BE2C (cell line): ENCODE data around the gene SPATA13.

Source experiments
- DNase-seq: peaks from one replicate; pipeline ENCODE4 v3.0.0-alpha.2; 2020
- H3K27me3 ChIP-seq: fragments of 250-450 bp; sonication (Bioruptor Pico); 2 replicates; pipeline ENCODE4 v1.5.1; 2020; ENCODE audit warnings: mild to moderate bottlenecking
- H3K36me3 ChIP-seq: fragments of 250-450 bp; sonication (Bioruptor Pico); 2 replicates; pipeline ENCODE4 v1.5.1; 2020; ENCODE audit warnings: mild to moderate bottlenecking
- H3K4me1 ChIP-seq: fragments of 250-450 bp; sonication (Bioruptor Pico); 2 replicates; pipeline ENCODE4 v1.5.1; 2020
- H3K4me3 ChIP-seq: 2 replicates; pipeline ENCODE4 v1.5.1; 2011; ENCODE audit warnings: low read depth, low read length
- H3K9me3 ChIP-seq: fragments of 250-450 bp; sonication (Bioruptor Pico); 2 replicates; pipeline ENCODE4 v1.5.1; 2020
- TF ChIP-seq, protein P1 (sequence below): IDR thresholded peaks from 2 replicates; pipeline ENCODE4 v1.5.1; 2012; ENCODE audit warnings: mild to moderate bottlenecking, low read depth, low read length

SPATA13 gene

DNA sequence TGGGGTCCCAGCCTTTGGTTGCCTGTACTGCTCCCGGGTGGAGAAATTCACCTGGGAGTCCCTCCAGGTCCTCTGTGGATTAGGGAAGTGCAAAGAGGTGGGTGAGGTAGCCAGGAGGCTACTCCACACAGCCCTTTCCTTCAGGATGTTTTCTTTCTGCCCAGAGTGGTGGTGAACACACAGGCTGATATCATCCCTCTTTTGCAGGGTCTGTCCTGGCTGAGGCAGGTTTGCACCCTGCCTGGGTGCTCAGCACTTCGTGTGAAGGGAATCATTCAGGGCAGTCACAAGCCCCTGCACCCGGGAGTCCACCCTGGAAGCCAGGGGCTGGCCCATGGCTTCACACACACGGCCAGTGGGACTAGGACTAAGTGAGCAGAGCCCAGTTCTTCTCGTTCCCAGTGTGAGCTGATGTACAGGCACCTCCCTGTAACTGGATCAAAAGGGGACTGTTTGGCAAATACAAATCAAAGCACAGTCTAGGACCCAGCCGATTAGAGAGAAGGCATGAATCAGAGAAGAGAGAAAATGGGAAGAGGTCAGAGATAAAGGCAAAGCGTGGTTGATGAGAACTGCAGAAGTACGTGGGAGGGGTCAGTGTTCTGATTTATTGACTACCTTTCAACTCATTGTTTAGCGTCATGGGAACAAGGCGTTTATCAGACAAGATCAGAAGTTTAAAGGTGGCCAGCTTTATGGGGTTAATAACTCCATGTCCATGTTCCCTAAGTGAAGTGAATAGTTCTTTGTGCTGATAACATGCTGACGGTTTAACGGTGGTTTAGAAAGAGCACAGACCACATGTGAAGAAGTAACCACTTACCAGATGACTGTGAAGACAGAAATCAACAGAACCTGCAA is 30.4 kb upstream of the SPATA13 start:
- no peak for DNase-seq
- Histone ChIP-seq H3K36me3 (no peaks in the 10 kb centered on the region), H3K4me3 (no peak overlapping the region), H3K4me1 (no peaks in the 10 kb centered on the region), H3K9me3 (no peaks in the 10 kb centered on the region; the same call in 1 of the 2 replicates), H3K27me3 (peaks cover 8% of the 10 kb centered on the region; the same call in 1 of the 2 replicates)
- TF ChIP-seq, protein P1, sequence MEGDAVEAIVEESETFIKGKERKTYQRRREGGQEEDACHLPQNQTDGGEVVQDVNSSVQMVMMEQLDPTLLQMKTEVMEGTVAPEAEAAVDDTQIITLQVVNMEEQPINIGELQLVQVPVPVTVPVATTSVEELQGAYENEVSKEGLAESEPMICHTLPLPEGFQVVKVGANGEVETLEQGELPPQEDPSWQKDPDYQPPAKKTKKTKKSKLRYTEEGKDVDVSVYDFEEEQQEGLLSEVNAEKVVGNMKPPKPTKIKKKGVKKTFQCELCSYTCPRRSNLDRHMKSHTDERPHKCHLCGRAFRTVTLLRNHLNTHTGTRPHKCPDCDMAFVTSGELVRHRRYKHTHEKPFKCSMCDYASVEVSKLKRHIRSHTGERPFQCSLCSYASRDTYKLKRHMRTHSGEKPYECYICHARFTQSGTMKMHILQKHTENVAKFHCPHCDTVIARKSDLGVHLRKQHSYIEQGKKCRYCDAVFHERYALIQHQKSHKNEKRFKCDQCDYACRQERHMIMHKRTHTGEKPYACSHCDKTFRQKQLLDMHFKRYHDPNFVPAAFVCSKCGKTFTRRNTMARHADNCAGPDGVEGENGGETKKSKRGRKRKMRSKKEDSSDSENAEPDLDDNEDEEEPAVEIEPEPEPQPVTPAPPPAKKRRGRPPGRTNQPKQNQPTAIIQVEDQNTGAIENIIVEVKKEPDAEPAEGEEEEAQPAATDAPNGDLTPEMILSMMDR: no peak

DNA sequence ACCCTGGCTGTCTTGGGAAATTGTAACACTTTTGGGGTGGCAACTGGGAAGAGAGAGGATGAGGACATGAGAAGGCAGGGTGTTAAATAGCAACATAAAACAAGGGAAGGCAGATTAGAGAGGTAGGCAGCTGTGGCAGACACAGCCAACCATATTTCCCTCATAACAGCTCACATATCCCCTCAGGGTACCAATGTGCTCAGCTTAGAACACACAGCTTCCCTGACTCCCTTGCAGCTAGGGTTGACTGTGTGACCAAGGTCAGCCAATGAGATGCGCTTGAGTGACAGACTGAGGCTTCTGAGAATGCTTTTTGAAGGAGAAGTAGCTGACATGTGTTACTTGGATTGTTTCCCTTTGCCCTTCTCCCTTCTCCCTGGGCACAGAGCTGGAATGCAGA is 28.8 kb upstream of the SPATA13 start:
- DNase-seq: no peak

DNA sequence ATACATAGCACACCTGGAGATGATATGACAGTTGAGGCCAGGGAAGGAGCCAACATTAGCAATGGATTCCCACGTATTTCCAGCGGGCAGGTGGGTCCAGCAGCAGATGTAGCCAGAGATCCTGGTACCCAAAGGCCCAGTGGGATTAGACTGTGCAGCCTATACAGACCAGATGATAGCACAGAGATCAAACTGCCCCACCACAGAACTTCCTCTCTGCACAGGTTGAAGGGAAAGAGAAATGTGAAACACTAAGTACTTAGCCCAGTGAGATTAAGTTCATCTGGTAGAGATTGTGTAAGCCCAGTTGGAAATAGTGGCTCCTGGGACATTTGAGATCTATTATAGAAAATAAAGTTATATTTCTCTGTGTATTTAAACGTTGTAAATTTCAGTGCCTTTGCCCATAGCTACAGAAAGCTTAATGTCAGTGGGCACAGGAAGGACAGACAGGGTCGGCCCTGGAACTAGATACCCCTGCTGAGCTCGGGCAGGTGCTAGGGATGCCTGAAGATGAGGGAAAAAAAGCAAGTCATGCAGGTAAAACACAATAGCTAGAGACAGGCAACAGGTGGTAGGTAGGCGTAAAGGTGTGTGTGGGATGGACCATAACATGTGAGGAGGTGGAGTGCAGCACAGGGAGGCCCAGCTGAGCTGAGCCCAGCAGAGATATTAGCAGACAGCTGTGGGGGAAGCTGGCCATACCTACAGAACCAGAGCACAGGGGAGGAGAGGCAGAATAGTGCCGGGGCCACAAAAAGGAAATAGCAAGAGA is 27.3 kb upstream of the SPATA13 start:
- Histone ChIP-seq H3K4me3 (no peak overlapping the region), H3K36me3 (no peaks in the 10 kb centered on the region), H3K9me3 (no peaks in the 10 kb centered on the region; the same call in 1 of the 2 replicates), H3K4me1 (no peaks in the 10 kb centered on the region), H3K27me3 (peaks cover 8% of the 10 kb centered on the region; the same call in 1 of the 2 replicates)
- TF ChIP-seq, protein P1: no peak
- DNase-seq: no peak

More for the DNA sequence above, 28.8 kb upstream of the SPATA13 start:
- Histone ChIP-seq H3K4me1 (no peaks in the 10 kb centered on the region), H3K36me3 (no peaks in the 10 kb centered on the region), H3K4me3 (no peak overlapping the region), H3K9me3 (no peaks in the 10 kb centered on the region; the same call in 1 of the 2 replicates), H3K27me3 (peaks cover 8% of the 10 kb centered on the region; the same call in 1 of the 2 replicates)
- TF ChIP-seq, protein P1: no peak

DNA sequence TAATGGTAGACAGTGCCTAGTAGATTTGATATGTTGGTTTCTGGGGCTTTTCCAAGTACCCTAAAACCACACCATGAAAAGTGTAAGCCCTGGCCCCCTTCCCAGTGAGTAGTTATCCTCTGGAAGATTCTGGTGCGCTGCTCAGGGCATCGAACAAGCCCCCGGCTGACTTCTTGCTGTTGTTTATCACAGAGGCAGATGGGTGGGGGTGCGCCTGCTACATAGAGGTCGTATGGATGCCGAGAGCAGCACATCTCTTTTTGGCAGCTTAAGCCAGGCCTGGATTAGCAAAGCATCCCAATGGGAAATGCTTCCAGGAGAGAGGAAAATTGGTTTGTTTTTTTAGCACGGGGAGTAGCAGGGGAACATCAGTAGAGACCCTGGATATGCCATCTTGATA is 26.3 kb upstream of the SPATA13 start:
- H3K4me1 ChIP-seq: no peaks in the 10 kb centered on the region
- no peaks in the 10 kb centered on the region; the same call in 1 of the 2 replicates for H3K9me3 ChIP-seq
- H3K36me3 ChIP-seq: no peaks in the 10 kb centered on the region
- H3K27me3 ChIP-seq: peaks cover 8% of the 10 kb centered on the region; the same call in 1 of the 2 replicates
- H3K4me3 ChIP-seq: no peak overlapping the region
- DNase-seq: no peak
- TF ChIP-seq, protein P1: no peak

DNA sequence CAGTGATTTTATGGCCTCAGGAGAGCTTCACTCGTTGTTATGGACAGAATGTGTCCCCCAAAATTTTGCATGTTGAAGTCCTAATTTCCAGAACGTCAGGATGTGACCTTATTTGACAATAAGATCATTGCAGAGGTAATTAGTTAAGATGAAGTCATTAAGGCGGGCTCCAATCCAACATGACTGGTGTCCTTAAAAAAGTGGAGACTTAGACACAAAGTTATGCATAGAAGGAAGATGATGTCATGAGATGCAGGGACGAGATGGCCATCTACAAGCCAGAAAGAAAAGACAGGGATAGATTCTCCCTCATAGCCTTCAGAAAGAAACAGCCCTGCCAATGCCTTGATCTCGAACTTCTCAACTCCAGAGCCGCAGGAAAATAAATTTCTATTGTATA is 25.8 kb upstream of the SPATA13 start:
- TF ChIP-seq, protein P1: no peak
- Histone ChIP-seq H3K36me3 (no peaks in the 10 kb centered on the region), H3K4me1 (no peaks in the 10 kb centered on the region), H3K4me3 (no peak overlapping the region), H3K27me3 (peaks cover 6% of the 10 kb centered on the region; the same call in 1 of the 2 replicates), H3K9me3 (no peaks in the 10 kb centered on the region; the same call in 1 of the 2 replicates)
- no peak for DNase-seq
